WTC11 (cell line): ENCODE results near the gene ALLC.

Source experiments
- ARID4B ChIP-seq: sonication (generic); formaldehyde crosslinking; IDR thresholded peaks from 2 replicates; pipeline ENCODE4 v1.8.0; 2023; ENCODE audit warnings: missing genetic modification reagents, mild to moderate bottlenecking, borderline replicate concordance
- CREB1 ChIP-seq: sonication (generic); formaldehyde crosslinking; IDR thresholded peaks from 2 replicates; pipeline ENCODE4 v1.8.0; 2023; ENCODE audit warnings: mild to moderate bottlenecking, missing genetic modification reagents
- IRF1 ChIP-seq: sonication (generic); formaldehyde crosslinking; IDR thresholded peaks from 2 replicates; pipeline ENCODE4 v1.8.0; 2023; ENCODE audit warnings: missing genetic modification reagents
- JUN ChIP-seq: sonication (generic); formaldehyde crosslinking; IDR thresholded peaks from 2 replicates; pipeline ENCODE4 v1.8.0; 2023; ENCODE audit warnings: mild to moderate bottlenecking, missing genetic modification reagents
- MLX ChIP-seq: sonication (generic); formaldehyde crosslinking; IDR thresholded peaks from 2 replicates; pipeline ENCODE4 v1.8.1; 2023; ENCODE audit warnings: mild to moderate bottlenecking, missing genetic modification reagents, moderate library complexity
- MXD4 ChIP-seq: fragments of 250-450 bp; sonication (Bioruptor Pico); IDR thresholded peaks from 2 replicates; pipeline ENCODE4 v1.8.0; 2021; ENCODE audit warnings: mild to moderate bottlenecking, moderate library complexity, borderline replicate concordance
- TEAD4 ChIP-seq: sonication (generic); formaldehyde crosslinking; IDR thresholded peaks from 2 replicates; pipeline ENCODE4 v1.8.0; 2022; ENCODE audit warnings: mild to moderate bottlenecking, missing genetic modification reagents
- TF ChIP-seq, protein P1 (sequence below): fragments of 200-600 bp; IDR thresholded peaks from 2 replicates; pipeline ENCODE4 v1.8.0; 2022; ENCODE audit warnings: antibody characterized with exemption
- TF ChIP-seq, protein P2 (sequence below): sonication (generic); formaldehyde crosslinking; IDR thresholded peaks from 2 replicates; pipeline ENCODE4 v1.8.0; 2022; ENCODE audit warnings: missing genetic modification reagents
- TF ChIP-seq, protein P3 (sequence below): sonication (generic); formaldehyde crosslinking; IDR thresholded peaks from 2 replicates; pipeline ENCODE4 v1.8.1; 2023; ENCODE audit warnings: mild to moderate bottlenecking, moderate library complexity, missing genetic modification reagents

DNA sequence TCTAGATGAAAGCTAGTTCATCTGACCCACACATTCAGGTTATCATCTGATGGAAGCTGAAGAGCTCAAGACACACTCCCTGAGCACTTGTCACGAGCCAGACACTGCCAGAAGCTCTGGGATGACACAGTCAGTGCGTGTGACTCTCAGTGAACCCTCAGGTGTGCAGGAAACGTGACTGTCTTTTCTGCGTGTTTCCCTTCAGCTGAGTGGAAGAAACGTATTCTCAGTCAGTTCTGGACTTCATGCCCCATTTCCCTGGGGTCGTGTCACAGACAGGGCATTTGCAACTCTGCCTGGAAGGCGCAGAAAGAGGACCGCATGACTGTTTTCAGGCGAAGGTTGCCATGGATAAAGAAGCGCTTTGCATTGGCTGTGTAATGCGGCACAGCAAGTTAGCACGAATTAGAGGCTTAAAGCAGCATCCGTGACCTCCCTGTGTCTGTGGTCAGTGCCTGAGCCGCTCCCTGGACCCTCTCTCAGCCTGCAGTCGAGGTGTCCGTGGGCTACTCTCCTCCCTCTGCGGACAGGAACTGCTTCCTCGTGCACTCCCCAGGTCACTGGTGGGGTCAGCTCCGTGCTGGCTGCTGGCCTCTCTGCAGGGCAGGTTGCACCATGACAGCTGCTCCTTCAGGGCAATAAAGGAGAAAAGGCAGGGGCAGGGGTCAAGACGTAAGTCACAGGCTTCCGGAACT is 3.3 kb upstream of the ALLC start:
- TF ChIP-seq, protein P1, sequence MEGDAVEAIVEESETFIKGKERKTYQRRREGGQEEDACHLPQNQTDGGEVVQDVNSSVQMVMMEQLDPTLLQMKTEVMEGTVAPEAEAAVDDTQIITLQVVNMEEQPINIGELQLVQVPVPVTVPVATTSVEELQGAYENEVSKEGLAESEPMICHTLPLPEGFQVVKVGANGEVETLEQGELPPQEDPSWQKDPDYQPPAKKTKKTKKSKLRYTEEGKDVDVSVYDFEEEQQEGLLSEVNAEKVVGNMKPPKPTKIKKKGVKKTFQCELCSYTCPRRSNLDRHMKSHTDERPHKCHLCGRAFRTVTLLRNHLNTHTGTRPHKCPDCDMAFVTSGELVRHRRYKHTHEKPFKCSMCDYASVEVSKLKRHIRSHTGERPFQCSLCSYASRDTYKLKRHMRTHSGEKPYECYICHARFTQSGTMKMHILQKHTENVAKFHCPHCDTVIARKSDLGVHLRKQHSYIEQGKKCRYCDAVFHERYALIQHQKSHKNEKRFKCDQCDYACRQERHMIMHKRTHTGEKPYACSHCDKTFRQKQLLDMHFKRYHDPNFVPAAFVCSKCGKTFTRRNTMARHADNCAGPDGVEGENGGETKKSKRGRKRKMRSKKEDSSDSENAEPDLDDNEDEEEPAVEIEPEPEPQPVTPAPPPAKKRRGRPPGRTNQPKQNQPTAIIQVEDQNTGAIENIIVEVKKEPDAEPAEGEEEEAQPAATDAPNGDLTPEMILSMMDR = no peak
- TF ChIP-seq TEAD4 (CRISPR knock-in tag) (no peak), ARID4B (CRISPR knock-in tag) (no peak), IRF1 (no peak), MXD4 (CRISPR knock-in tag) (no peak), CREB1 (no peak), MLX (CRISPR knock-in tag) (no peak), JUN (no peak)
- TF ChIP-seq, protein P2, sequence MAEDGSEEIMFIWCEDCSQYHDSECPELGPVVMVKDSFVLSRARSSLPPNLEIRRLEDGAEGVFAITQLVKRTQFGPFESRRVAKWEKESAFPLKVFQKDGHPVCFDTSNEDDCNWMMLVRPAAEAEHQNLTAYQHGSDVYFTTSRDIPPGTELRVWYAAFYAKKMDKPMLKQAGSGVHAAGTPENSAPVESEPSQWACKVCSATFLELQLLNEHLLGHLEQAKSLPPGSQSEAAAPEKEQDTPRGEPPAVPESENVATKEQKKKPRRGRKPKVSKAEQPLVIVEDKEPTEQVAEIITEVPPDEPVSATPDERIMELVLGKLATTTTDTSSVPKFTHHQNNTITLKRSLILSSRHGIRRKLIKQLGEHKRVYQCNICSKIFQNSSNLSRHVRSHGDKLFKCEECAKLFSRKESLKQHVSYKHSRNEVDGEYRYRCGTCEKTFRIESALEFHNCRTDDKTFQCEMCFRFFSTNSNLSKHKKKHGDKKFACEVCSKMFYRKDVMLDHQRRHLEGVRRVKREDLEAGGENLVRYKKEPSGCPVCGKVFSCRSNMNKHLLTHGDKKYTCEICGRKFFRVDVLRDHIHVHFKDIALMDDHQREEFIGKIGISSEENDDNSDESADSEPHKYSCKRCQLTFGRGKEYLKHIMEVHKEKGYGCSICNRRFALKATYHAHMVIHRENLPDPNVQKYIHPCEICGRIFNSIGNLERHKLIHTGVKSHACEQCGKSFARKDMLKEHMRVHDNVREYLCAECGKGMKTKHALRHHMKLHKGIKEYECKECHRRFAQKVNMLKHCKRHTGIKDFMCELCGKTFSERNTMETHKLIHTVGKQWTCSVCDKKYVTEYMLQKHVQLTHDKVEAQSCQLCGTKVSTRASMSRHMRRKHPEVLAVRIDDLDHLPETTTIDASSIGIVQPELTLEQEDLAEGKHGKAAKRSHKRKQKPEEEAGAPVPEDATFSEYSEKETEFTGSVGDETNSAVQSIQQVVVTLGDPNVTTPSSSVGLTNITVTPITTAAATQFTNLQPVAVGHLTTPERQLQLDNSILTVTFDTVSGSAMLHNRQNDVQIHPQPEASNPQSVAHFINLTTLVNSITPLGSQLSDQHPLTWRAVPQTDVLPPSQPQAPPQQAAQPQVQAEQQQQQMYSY = no peak
- TF ChIP-seq, protein P3, sequence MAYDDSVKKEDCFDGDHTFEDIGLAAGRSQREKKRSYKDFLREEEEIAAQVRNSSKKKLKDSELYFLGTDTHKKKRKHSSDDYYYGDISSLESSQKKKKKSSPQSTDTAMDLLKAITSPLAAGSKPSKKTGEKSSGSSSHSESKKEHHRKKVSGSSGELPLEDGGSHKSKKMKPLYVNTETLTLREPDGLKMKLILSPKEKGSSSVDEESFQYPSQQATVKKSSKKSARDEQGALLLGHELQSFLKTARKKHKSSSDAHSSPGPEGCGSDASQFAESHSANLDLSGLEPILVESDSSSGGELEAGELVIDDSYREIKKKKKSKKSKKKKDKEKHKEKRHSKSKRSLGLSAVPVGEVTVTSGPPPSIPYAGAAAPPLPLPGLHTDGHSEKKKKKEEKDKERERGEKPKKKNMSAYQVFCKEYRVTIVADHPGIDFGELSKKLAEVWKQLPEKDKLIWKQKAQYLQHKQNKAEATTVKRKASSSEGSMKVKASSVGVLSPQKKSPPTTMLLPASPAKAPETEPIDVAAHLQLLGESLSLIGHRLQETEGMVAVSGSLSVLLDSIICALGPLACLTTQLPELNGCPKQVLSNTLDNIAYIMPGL (CRISPR knock-in tag) = no peak
